ENCODE data around the gene AKAP1. TPM values are rescaled to one million over a fixed set of nuclear protein-coding genes. Genes with fewer than 3 reads are reported as not detected.
A peak's percentile ranks its signal among the peaks of the same experiment; 100 is the strongest.

The AKAP1 gene
- total and polyA plus RNA-seq, 8 donors = 6.6 to 348 (median 59.4) TPM

DNA sequence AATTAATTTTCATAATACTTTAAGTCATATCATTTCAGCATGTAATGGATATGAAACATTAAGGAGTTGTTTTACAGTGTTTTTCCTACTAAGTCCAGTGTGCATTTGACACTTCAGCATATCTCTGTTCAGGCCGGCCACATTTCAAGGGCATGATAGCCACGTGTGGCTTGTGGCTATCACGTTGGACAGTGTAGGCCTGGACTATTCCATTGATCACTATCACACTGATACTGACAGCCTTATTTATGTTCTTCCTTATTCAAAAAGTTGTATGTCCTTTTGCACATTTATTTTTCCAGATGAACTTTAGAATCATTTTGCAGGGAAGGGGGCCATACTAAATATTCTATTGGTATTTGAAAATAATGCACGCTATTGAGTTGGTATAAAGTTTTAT, 39.0 kb downstream of the AKAP1 start:
- Histone ChIP-seq H3K4me1 (peaks cover 0 to 20% (median 9%) of the 10 kb centered on the region in 4 donors), H3K27me3 (no peaks in the 10 kb centered on the region), H3K4me3 (no peak overlapping the region), H3K9me3 (no peaks in the 10 kb centered on the region), H3K27ac (no peak overlapping the region), H3K36me3 (peaks cover 42 to 79% (median 68%) of the 10 kb centered on the region in 4 donors)
- WGBS, 5 donors = 65 to 79% (median 69%) methylated on average over 4 of the region's 4 CpGs
- DNase-seq = no peak
- TF ChIP-seq POLR2AphosphoS5 (IDR thresholded peaks at IDR 0.05) (no peak), EP300 (IDR thresholded peaks at IDR 0.05) (no peak), POLR2A (IDR thresholded peaks at IDR 0.05) (no peak)
- TF ChIP-seq, protein P1, sequence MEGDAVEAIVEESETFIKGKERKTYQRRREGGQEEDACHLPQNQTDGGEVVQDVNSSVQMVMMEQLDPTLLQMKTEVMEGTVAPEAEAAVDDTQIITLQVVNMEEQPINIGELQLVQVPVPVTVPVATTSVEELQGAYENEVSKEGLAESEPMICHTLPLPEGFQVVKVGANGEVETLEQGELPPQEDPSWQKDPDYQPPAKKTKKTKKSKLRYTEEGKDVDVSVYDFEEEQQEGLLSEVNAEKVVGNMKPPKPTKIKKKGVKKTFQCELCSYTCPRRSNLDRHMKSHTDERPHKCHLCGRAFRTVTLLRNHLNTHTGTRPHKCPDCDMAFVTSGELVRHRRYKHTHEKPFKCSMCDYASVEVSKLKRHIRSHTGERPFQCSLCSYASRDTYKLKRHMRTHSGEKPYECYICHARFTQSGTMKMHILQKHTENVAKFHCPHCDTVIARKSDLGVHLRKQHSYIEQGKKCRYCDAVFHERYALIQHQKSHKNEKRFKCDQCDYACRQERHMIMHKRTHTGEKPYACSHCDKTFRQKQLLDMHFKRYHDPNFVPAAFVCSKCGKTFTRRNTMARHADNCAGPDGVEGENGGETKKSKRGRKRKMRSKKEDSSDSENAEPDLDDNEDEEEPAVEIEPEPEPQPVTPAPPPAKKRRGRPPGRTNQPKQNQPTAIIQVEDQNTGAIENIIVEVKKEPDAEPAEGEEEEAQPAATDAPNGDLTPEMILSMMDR (IDR thresholded peaks at IDR 0.05) = no peak
- intact Hi-C loops (cut with DNase I; ENCODE audit: low total_unique reads) = no loop called here

DNA sequence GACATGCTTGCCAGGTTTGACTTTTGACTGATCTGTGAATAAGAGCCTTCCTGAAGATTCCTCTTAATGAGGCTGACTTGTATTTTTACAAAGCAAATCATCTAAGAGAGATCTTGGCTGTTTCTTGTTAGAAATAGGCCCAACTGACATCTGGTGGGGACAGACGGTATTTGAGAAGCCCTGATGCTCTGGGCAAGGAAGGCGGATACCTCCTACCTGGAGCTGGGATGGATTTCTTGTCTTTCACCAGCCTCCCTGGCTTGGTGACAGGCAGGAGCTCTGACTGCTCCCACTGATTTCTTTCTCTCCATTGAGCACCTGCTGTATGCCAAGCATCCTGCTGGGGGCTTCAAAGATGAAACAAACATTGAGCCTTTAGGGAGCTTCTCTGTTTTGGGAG, 40.4 kb downstream of the AKAP1 start:
- Histone ChIP-seq H3K36me3 (peaks cover 32 to 66% (median 55%) of the 10 kb centered on the region in 4 donors), H3K4me3 (no peak overlapping the region), H3K4me1 (peaks cover 0 to 16% (median 8%) of the 10 kb centered on the region in 4 donors), H3K27me3 (no peaks in the 10 kb centered on the region), H3K27ac (no peak overlapping the region), H3K9me3 (no peaks in the 10 kb centered on the region)
- WGBS, 5 donors = 89 to 98% (median 98%) methylated on average over 2 of the region's 2 CpGs
- TF ChIP-seq EP300 (IDR thresholded peaks at IDR 0.05) (no peak), POLR2AphosphoS5 (IDR thresholded peaks at IDR 0.05) (no peak), POLR2A (IDR thresholded peaks at IDR 0.05) (no peak)
- TF ChIP-seq, protein P1 (IDR thresholded peaks at IDR 0.05) = no peak
- intact Hi-C loops (cut with DNase I; ENCODE audit: low total_unique reads) = no loop called here
- DNase-seq = no peak

DNA sequence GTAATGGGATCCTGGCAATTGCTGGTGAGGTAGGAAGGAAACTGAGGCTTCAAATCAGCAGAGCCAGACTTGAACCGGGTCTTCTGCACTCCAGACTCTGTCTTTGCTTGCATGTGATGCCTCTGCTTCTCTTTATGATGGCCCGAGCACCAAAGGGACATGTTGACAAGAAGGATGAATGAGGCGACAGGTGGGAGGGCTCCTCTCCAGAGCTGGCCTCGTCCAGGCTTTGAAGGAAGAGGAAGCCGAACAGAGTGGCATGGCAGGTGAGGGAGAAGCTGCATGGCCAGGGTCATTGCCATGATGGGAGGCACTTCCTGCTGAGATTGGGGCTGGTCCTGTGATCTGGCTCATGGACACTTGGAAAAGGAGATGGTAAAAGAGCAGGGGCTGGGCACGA, 40.8 kb downstream of the AKAP1 start:
- Histone ChIP-seq H3K27ac (no peak overlapping the region), H3K4me3 (no peak overlapping the region), H3K36me3 (peaks cover 30 to 61% (median 50%) of the 10 kb centered on the region in 4 donors), H3K9me3 (no peaks in the 10 kb centered on the region), H3K27me3 (no peaks in the 10 kb centered on the region), H3K4me1 (peaks cover 0 to 16% (median 8%) of the 10 kb centered on the region in 4 donors)
- TF ChIP-seq POLR2A (IDR thresholded peaks at IDR 0.05) = no peak
- 83 to 94% (median 89%) methylated on average over 6 of the region's 6 CpGs for WGBS, 5 donors
- DNase-seq = no peak
- intact Hi-C loops (cut with DNase I; ENCODE audit: low total_unique reads) = no loop called here

DNA sequence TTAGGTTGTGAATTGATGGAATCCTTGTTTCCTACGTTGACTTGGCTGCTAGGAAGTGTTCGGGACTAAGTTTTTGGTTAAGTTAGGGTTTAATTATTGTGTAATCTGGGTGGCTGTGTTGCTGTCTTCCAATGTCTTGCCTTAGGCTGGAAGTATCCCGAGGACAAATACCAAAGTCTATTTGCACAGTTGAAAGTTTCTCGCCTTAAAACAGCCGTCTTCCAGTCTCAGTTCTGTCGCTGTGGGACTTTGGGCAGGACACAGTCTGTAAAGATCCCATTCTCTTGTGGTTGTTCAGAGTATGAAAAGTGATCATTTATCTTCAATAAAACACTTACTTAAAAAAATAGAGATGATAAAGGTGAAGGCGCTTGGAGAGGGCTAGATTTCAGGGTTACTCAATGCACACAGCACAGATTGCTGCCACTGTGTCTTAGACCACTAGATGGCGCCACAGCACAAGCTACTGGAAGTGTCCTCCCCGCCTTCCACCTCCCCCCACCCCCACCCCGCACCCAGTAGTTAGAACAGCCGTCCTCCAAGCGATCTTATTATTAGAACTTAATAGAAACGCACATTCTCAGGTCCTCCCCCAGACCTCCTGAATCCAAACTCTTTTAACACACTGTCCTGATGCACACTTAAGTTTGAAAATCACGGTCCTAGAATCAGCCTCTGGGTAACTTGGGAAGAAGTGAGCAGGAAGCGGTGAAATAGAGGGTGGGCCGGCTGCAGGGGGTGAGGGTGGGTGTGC, 45.8 kb downstream of the AKAP1 start:
- WGBS, 5 donors = 10 to 22% (median 15%) methylated on average over 16 of the region's 16 CpGs
- H3K4me3 ChIP-seq = peak overlapping the region in 1 of 4 donors; percentile 10

More for the DNA sequence above, 45.8 kb downstream of the AKAP1 start:
- Histone ChIP-seq H3K36me3 (peaks cover 0 to 11% (median 3%) of the 10 kb centered on the region in 4 donors), H3K27me3 (no peaks in the 10 kb centered on the region), H3K9me3 (no peaks in the 10 kb centered on the region), H3K27ac (no peak overlapping the region), H3K4me1 (peaks cover 0 to 9% (median 4%) of the 10 kb centered on the region in 4 donors)
- DNase-seq = peak; percentile 91 to 93
- no peak for TF ChIP-seq POLR2AphosphoS5 (IDR thresholded peaks at IDR 0.05)
- TF ChIP-seq, protein P1 (IDR thresholded peaks at IDR 0.05) = peak in 5 of 7 experiments; percentile 40 to 92 (median 89)
- intact Hi-C loops (cut with DNase I; ENCODE audit: low total_unique reads) = loop anchor here (5.0 kb wide), 1 partner anchor 616 kb away; the partner anchor contains the start of gene CCDC182
